Hindlimb muscle (tissue), 1 donor: Measurements from ENCODE around the gene CYP4F2. TPM values are rescaled to one million over a fixed set of nuclear protein-coding genes. Genes with fewer than 3 reads are reported as not detected.
"Not testable (repeated sequence)": the region's sequence is repeated elsewhere in the genome, so short reads cannot be mapped to it uniquely, and the experiment has no call there.

Experiments
- DNase-seq: peaks from one replicate; pipeline ENCODE4 v3.0.0-alpha.2; 2013
- polyA plus RNA-seq: library from polyadenylated mRNA; unstranded; fragments of 120-200 nt; gene quantifications from one replicate; pipeline ENCODE4 v1.2.1, GENCODE V29; 2013; ENCODE audit not compliant: insufficient read length

The CYP4F2 gene
- polyA plus RNA-seq, 1 donor: not detected

GRCh38 chr19:15900032-15900431 lies 2.2 kb upstream of the CYP4F2 start:
- DNase-seq: not testable (repeated sequence)

DNA sequence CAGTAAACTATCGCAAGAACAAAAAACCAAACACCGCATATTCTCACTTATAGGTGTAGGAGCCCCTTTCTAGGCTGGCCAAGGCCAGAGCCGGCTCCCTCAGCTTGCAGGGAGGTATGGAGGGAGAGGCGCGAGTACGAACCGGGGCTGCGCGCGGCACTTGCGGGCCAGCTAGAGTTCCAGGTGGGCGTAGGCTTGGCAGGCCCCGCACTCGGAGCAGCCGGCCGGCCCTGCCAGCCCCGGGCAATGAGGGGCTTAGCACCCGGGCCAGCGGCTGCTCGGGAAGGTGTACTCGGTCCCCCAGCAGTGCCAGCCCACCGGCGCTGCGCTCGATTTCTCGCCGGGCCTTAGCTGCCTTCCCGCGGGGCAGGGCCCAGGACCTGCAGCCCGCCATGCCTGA lies 1.7 kb upstream of the CYP4F2 start:
- not testable (repeated sequence) for DNase-seq

DNA sequence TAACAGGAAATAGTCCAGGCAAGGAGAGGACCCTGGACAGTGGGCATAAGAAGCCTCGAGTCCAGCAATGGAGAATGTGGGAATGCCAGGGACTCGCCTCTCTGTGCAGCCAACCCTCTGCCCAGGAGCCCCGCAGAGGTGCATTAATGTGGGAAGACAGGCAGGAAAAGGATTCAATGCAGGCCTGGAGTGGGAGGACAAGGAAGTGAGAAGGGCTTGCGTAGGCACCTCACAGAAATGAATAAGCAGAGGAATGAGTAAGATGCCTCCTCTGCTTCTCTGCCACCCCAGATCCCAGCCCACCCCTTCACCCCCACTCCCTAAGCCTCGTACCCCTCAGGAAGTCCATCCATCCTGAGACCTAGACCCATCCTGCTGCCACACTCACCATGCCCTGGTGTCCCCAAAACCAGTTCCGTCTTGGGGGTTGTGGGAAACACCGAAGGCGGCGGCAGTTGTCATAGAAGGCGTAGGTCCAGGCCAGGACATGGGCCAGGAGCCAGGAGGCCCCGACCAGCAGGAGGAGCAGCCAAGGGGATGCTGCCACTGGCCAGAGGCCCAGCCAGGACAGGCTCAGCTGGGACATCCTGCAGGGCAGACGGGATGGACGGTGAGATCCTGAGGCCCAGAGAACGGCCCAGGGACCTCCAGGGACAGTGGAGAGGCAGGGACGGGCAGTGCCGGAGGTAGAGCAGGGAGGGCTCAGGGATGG lies 692 bp downstream of the CYP4F2 start:
- no peak for DNase-seq

DNA sequence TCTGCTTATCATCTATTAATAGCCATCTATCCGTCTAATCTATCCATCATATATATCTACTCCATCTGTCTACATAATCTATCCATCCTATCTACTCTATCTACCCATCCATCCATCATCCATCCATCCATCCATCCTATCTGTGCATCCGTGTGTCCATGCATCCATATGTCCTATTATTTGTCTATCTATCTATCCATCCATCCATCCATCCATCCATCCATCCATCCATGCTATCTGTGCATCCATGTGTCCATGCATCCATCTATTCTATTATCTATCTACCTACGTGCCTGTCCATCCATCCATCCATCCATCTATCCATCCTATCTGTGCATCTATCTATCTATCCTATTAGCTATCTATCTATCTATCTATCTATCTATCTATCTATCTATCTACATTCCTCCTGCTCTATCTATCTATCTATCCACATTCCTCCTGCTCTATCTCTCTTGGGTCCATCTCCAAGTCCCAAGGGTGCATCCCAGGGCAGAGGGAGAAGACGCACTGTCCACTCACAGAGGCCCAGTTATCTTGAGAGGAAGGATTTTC lies 1.9 kb downstream of the CYP4F2 start:
- DNase-seq: no peak

DNA sequence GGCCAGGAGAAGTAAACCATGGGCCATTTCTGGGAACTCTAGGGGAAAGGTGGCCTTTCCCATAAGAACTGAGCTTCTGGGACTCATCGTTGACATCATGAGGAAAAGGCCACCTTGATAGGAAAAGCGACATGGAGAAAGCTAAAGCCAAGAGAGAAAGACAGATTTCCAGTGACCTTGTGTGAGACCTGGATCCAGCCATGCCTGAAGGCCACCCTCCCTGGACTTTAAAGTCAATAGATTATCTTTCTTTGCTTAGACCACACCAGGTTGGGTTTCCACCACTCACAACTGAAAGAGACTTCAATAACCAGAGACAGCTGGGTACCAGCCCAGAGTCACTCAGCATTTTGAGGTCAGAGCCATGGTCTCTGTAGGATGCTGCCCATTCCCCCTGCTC lies 3.5 kb downstream of the CYP4F2 start:
- no peak for DNase-seq

- DNase-seq: no peak
Measured at GRCh38 chr19:15893477-15893876, 4.4 kb downstream of the CYP4F2 start.

DNA sequence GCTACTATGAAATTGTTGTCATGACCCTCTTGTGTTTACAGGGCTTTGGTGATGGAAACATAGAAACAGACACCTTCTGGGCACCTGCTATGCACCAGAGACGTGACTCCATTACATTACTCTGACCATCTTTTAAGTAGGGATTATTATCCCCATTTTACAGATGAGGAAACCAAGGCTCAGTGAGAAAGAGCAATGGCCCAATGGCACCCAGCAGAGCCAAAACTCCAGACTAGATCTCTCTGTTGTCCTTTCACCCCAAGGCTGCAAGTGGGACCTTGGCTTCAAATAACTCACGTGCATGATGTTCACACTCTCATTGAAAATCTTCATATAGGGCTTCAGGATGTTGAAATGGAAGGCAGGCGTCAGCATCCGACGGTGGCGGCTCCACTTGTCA lies 5.9 kb downstream of the CYP4F2 start:
- DNase-seq: no peak

DNA sequence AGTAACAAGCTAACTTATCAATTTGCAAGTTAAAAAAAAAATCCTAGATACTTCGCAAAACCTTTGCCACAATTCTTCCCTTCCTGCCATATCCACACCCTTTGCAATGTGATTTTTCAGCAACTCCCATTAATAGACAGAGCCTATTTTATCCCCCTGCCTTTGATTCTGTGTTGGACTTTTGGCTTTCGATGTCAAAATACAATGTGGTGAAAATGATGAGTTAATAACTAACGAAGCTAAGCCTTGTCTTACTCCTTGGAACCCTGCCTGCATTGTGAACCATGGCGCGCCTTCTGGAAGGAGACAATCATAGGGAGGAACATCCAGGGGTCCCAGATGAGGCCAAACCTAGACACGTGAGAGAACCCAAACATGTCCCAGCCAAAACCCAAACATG lies 6.4 kb downstream of the CYP4F2 start:
- DNase-seq: no peak

DNA sequence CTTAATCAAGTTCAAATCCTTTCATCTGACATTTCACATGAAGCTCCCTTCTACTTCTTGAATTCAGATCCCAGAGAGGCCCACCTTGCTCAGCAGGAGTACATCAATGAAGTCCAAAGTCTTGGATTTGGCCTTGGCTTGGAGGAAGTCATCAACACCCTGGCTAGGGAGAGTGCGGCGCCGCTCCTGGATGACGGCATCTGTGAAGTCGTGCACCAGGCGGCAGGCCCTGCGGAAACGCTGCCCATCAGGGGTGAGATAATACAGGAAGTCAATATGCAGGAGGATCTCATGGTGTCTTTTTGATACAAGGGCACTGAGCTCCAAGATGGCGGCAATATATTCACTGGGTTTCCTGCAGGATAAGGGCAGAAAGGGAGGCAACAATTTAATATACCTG lies 8.5 kb downstream of the CYP4F2 start:
- not testable (repeated sequence) for DNase-seq

DNA sequence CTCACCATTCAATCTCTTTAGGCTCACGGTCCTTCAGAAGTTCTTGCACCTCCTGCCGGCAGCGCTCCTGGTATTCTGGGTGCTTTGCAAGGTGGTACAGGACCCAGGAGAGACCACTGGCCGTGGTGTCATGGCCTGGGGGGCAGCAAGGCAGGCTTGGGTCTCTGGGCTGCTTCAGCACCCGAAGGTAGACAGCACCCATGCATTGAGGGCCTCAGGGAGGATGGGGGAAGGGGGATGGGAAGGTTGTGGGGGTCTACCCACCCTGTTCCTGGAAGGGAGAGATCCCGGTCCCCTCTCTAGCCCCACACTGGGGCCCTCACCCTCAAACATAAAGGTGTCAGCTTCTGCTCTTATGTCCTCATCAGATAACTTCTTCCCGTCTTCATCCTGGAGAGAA lies 12.0 kb downstream of the CYP4F2 start:
- no peak for DNase-seq

DNA sequence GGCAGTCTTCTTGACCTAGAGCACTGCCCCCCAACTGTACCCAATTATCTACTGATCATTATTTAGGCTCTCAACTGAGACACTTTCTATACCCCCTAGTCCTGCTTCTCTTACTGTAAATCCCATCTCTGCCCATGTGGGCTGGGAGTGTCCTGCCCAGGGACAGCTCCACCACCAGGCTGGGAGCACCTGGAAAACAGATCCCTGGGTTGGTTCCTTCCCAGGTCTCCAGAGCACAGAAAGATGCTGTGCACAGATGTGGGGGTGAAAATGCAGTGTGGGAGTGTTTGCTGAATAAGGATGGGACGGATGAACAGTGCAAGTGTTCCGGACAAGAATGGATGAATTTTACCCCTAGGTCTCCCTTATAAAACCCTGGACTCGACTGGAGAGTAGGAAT lies 12.7 kb downstream of the CYP4F2 start:
- no peak for DNase-seq

- not testable (repeated sequence) for DNase-seq
Measured at GRCh38 chr19:15883329-15883728, 14.5 kb downstream of the CYP4F2 start.

- DNase-seq: no peak
Measured at GRCh38 chr19:15874821-15875474, 22.9 kb downstream of the CYP4F2 start.

GRCh38 chr19:15873771-15874170 lies 24.1 kb downstream of the CYP4F2 start:
- not testable (repeated sequence) for DNase-seq

DNA sequence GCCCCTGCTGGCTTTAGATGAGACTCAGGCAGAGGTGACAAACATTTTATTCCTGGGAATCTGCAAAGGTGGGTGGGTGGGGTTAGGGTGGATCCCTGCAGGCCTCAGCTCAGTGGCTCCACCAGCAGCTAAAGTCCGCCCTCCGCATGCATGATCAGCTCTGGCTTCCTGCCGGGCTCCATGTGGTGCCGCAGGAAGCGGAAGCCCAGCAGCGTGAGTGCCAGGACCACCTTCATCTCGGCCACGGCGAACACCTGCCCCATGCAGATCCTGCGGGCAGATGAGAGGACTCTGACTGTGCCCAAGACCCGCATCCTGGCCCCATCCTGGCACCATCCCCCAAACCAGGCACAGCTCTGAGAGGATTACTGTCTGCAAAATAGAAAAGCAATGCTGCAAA lies 26.3 kb downstream of the CYP4F2 start:
- DNase-seq: no peak

DNA sequence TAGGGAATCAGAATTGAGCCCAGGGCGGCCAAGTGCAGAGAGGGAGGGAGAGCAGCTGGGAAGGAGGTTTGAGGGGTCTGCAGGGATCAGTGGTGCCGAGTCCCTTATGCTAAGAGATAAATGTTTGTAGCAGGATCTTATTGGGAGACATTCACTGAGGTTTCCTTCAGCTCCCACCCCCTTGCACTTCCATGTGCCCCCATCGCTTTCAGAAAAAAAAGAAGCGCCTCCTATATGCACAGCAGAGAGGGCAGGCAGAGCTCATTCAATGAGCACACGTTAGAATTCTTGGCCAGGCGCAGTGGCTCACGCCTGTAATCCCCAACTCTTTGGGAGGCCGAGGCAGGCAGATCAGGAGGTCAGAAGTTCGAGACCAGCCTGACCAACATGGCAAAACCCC lies 28.0 kb downstream of the CYP4F2 start:
- no peak for DNase-seq

GRCh38 chr19:15869109-15869555 lies 28.7 kb downstream of the CYP4F2 start:
- peak; percentile 8 for DNase-seq

GRCh38 chr19:15866636-15867035 lies 31.2 kb downstream of the CYP4F2 start:
- no peak for DNase-seq

GRCh38 chr19:15864824-15865223 lies 33.0 kb downstream of the CYP4F2 start:
- DNase-seq: no peak

- DNase-seq: no peak
Measured at GRCh38 chr19:15863272-15863671, 34.6 kb downstream of the CYP4F2 start.

GRCh38 chr19:15862444-15862843 lies 35.4 kb downstream of the CYP4F2 start:
- DNase-seq: no peak

DNA sequence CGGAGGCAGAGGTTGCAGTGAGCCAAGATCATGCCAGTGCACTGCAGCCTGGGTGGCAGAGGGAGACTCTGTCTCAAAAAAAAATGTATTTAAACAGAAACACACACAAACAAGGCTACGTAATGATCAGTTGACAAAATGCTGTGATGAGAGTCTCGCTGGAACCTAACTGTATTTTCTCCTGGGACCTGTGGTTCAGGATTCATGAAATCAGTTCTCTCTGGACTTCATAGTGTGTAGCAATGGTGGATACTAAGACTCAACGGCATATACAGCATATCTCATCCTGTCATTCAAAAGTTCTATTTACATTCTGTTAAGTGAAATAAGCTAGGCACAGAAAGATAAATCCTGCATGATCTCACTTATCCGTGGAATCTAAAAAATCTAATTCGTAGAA lies 37.4 kb downstream of the CYP4F2 start:
- DNase-seq: no peak

- no peak for DNase-seq
Measured at GRCh38 chr19:15859187-15859586, 38.7 kb downstream of the CYP4F2 start.

DNA sequence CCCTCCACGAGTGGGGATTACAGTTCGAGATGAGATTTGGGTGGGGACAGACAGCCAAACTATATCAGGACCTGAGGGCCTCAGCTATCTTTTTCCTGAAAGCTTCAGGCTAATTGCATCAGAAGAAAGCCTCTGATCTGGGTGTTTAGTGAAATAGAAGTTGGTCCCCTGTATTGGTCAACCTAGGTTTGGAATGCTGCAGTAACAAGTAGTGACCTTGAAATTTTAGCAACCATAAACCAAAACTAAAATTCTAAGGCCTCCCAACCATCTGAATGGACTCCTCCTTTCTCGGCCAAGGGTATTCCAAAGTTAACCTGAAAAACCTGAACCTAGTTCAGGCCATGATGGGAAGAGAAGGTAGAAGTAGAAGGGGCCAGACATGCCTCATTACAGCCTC lies 47.5 kb downstream of the CYP4F2 start:
- no peak for DNase-seq
